Measurements from ENCODE around the gene SYCP2L.
"Not testable (repeated sequence)": the region's sequence is repeated elsewhere in the genome, so short reads cannot be mapped to it uniquely, and the experiment has no call there.

SYCP2L gene

DNA sequence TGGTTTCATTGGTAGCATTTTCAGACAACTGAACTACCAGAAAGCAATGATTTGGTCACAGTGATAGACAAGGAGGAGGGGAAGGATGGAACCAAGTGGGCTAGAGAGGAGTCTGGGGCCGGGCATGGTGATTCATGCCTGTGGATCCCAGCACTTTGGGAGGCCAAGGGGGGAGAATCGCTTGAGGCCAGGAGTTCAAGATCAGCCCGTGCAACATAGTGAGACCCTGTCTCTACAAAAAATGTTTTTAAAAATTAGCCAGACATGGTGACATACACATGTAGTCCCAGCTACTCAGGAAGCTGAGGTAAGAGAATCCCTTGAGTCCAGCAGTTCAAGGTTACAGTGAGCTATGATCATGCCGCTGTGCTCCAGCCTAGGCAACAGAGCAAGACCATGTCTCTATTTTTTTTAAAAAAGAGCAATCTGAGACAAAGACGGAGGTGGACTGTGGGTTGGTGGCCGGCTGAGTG, 70.6 kb downstream of the SYCP2L start:
- no peak for DNase-seq (ENCODE audit: low spot score)

DNA sequence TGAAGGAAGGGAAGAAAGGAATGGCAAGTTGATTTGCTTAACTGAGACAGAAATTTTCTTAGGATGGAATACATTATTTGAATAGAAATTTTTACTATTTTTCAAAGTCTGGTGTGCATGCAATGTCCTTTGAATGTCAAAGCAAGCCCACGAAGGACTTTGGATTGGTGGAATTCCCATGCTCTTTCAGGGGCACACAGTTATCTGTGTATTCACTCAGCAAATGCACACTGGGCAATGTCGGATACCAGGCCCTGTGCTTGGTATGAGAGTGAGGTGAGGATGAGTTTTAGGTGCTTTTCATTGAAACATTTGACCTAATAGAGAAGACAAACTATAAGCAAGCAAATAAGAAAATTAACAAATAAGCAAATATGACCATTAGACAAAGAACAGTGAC, 73.3 kb downstream of the SYCP2L start:
- DNase-seq (ENCODE audit: low spot score) = no peak

DNA sequence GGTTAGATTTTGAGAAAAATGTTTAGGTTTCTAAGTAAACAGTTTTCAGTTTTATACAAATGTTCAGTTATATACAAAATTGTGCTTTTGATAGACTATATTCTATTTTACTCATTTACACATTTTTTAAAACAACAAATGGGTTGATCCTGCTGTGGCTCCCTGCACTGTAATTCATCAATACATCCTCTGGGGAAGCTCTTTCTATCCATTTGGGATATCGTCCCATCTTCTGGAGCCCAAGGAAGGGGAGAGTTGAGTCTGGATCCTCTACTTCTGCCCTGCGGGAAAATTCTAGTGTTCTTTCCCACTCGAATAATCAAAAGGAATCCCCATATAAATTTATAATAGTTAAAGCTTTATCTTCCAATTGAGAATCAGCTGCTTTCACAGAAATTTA, 75.0 kb downstream of the SYCP2L start:
- no peak for DNase-seq (ENCODE audit: low spot score)

DNA sequence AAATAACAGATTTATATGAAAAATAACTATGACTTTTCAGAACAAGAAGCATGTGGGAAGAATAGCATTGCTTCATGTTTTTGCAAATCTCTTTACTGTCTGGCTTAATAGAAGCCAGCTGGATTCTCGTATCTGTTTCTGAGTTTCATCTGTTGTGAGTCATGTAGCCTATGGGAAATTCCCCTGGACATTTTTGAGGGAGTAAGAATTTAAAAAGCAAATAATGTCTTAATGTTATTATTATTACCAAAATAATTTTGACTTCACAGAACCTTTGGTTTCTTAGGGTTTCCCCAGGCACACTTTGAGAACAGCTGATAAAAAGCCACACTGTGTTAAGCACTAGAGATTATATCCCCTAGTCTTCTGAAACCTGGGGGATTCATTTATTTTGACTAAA, 75.8 kb downstream of the SYCP2L start:
- no peak for DNase-seq (ENCODE audit: low spot score)

DNA sequence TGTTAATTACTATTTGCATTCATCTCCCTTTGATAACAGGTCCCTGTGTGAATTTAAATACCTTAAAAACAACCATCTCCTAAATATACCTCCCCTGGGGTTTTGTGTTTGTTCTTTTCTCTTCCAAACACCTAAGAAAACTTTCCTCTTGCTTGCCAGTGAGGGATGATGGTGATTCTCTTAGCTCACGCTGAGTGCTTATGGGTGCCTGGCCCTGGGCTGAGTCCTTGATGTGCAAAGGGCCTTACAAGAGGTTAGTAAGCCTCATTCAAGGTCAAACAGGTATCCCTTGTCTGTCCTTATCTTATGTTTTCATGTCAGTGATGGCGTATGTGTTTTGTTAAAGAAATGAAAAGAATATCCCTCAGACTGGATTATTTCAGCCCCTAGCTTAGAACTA, 76.3 kb downstream of the SYCP2L start:
- no peak for DNase-seq (ENCODE audit: low spot score)

DNA sequence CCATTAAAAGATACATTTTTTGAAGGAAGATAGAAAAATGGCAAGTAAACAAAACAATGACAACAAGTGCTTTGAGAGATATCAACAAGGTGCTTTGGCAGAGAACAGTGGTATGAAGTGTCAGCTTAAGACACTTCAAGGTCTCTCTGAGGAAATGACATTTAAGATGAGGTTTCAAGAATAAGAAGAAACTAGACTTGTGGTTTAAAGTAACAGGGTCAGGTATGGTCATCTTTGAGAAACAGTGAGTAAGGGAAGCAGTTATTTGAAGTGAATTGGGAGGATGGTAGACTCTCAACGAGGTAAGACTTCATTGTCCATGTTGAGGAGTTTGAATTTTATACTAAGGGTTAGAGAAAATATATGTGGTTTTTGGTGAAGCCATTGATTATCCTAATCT, 77.8 kb downstream of the SYCP2L start:
- DNase-seq (ENCODE audit: low spot score) = no peak

DNA sequence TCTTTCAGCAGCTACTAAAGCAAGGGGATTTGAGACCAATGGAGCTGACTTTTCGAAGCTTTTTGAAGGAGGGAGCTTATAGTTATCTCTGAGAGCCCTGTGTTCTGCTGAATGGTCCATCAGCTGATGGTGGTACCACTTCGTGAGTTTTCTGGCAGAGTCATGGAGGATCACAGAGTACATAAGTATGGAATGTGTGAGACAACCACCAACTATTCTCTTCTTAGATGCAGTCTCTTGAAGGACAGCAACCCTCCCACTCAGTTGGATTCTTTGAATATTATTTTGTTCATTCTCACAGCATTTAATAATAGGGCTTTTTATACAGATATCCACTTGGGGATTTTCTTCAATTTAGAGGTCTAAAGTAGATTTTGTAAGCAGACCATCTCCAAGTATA, 81.9 kb downstream of the SYCP2L start:
- DNase-seq (ENCODE audit: low spot score) = no peak

DNA sequence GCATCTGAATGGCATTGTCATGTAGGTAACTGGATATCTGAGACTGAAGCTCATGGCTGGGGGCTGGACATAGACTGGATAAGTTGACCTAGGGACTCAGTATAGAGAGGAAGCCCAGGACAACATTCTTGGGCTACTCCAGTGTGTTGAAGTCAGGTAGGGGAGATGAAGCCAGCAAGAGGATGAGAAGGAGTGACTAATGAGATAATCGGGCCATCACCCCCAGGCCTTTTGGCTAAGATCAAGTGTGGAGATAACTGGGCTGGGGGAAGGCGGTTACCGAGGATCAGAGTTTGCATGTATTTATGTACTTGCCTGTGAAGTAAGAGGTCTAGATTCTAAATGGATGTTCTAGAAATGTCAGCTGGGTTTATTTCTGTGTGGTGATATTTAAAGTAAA, 83.9 kb downstream of the SYCP2L start:
- DNase-seq (ENCODE audit: low spot score) = no peak

DNA sequence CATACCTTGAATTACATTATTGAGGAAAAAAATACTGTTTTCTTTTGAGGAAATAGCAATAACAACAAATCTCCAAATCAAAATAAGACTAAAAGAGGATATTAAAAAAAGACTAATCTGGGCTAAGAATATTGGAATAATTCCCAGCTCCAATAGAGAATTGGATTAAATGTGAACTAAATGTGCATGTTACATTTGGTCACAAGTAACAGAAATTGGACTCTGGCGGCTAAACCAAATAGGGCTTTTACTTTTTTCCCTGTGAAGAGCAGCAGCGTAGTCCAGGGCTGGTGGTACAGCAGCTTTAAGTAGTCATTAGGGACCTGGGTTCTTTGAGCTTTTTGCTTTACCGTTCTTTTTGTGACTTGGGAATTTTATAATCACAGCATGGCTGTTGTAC, 85.3 kb downstream of the SYCP2L start:
- DNase-seq (ENCODE audit: low spot score) = no peak

DNA sequence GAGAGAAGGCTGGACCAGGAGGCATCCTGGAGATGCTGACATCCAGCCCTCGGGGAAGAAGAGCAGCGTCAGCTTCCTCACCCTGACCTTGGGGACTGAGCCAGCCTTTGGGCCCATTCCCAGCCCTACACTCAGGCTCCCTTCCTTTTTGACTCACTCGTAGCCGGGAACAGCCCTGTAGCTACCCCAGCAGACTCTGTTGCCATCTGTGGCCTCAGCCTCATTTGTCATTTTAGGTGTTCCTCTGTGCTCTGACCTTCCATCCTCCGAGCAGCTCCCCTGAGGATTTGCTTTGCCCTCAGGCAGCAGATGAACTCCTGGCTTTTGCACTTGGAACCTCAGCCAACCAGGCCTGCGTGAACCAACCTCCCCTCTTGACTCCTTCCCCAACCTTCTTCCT, 89.7 kb downstream of the SYCP2L start:
- DNase-seq (ENCODE audit: low spot score) = no peak

DNA sequence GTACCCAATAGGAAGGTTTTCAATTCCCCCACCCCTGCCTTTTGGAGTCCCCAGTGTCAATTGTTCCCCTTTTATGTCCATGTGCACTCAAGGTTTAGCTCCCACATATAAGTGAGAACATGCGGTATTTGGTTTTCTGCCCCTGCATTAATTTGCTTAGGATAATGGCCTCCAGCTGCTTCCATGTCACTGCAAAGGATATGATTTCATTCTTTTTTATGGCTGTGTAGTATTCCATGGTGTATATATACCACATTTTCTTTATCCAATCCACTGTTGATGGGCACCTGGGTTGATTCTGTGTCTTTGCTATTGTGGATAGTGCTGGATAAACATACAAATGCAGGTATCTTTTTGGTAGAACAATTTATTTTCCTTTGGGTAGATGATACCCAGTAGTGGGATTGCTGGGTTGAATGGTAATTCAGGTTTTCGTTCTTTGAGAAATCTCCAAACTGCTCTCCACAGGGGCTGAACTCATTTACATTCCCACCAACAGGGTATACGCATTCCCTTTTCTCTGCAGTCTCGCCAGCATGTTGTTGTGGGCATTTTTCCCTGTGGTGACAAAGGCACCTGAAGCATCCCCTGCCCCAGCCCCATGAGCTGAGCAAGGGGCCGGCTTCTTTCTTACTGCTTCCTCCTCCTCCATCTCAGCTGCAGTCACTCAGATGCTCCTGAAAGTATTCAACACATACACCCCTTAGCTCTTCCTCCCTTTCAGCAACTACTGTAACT, 90.5 kb downstream of the SYCP2L start:
- no peak for DNase-seq (ENCODE audit: low spot score)

DNA sequence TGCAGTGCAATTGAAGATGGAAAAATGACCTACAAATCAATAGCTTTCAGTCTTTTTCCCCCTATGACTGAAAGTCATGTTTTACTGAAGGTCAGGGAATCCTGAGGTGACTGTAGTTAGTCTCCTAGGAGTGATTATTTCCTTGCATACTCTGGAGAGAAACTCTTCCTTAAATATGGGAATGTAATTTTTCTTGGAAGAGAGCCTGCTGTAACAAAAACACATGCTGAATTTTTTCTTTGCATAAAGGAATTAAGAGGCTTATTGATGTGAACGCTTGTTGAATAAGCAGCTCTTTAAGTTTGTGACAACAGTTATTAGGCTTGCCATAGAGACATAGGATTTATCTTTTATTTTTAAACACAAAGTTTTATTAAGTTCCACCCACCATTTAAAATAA, 92.8 kb downstream of the SYCP2L start:
- DNase-seq (ENCODE audit: low spot score) = no peak

DNA sequence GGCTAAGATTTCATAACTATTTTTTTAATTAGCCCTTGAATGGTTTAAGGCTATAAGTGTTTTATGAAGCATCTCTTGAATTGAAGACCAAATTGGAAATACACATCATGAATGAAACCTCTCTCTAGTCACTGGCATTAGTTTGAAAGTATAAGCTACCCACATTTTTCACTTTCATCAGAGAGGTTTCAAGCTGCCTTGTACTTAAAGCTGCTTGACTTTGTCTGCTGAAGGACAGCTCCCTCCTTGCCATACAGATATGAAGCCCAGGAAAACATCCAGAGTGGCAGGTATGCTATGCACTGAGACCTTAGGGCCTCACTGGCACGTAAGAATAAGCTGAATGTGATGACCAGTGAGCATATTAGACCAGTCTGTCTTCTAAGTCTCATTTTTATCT, 94.6 kb downstream of the SYCP2L start:
- no peak for DNase-seq (ENCODE audit: low spot score)

DNA sequence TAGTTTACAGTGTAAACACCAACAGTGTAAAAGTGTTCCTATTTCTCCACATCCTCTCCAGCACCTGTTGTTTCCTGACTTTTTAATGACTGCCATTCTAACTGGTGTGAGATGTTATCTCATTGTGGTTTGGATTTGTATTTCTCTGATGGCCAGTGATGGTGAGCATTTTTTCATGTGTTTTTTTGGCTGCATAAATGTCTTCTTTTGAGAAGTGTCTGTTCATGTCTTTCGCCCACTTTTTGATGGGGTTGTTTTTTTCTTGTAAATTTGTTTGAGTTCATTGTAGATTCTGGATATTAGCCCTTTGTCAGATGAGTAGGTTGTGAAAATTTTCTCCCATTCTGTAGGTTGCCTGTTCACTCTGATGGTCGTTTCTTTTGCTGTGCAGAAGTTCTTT, 98.1 kb downstream of the SYCP2L start:
- DNase-seq (ENCODE audit: low spot score) = not testable (repeated sequence)

DNA sequence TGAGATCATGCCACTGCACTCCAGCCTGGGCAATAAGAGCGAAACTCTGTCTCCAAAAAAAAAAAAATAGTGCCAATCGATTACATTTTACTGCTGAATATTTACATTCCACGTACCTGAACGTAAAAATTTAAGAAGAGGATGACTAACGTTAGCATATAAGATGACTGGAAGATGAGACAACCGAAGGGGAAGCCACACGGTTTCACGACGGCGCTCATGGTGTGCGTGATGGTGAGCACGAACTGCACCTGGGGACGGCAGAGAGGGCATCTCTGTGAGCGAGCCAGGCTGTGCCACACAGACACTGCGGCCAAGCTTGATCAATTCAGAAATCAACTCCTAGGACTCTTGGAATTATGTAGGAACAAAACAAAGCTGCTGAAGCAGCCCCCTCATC, 102.7 kb downstream of the SYCP2L start:
- no peak for DNase-seq (ENCODE audit: low spot score)

DNA sequence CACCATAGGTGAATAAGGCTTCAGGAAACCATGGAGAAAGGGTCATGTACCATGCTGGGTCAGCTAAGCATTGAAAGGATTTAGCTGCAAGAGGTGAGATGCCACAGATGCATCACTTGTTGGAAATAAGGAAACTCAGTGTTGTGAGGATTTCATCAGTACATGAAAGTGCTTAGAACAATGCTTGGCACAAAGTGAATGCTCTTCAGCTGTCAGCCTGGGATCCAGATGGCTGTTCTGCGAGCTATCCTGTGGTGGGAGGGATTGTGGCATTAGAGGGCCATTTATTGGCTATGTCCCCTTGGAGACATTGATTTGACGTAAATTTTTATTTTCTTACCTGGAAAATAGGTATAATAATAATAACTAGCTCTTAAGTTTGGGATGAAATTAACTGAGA, 104.3 kb downstream of the SYCP2L start:
- DNase-seq (ENCODE audit: low spot score) = no peak

DNA sequence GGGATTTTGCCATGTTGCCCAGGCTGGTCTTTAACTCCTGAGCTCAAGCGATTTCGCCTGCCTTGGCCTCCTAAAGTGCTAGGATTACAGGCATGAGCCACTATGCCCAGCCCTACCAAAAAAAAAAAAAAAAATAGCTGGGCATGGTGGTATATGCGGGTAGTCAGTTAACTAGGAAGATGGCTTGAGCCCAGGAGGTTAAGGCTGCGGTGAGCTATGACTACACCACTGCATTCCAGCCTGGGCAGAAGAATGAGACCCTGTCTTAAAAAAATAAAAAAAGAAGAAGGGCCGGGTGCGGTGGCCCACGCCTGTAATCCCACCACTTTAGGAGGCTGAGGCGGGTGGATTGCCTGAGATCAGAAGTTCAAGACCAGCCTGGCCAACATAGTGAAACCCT, 107.0 kb downstream of the SYCP2L start:
- DNase-seq (ENCODE audit: low spot score) = no peak

DNA sequence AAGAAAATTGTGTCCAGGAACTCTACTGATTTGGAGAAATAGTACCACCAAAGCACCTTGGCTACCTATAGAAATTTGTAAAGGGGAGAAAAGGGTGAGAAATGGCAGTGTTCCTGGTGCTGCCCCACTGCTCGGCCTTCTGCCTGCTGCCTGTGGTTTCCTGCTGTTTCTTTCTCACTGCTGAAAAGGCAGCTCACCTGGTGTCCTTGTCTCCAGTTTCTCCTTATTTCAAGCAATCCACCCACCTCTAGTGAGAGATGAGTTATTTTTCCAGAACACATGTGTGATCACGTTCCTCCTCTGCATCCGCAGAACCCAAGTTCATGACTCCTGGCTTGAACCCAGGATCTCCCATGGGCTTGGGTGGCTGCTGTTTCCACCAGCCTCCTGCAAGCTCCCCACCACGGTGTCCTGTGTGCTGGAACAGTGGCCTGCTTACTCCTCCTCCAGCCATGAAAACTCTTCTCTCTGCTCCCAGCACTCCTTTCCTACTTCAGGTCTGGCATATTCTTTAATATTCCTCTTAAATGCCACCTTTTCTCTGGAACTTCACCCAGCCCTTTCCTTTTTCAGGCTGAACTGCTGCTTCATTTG, 108.4 kb downstream of the SYCP2L start:
- no peak for DNase-seq (ENCODE audit: low spot score)

DNA sequence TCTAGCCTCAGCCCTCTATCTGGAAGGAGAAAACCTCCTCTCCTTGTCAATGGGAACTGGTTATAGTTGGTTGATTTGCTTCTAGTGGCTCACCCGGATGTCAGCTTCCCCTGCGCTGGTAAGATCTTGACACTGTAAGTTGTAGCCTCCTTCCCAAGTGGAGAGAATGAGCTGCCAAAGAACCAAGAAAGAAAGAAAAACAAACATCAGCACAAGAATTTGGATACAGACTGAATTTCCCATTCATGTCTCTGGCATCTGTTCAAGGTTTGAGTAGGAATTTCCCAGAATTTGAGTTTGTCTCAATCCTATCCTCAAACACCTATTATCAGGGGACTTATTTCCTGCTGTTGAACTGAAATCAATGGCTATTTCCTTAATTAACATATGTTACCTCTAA, 113.1 kb downstream of the SYCP2L start:
- no peak for DNase-seq (ENCODE audit: low spot score)

DNA sequence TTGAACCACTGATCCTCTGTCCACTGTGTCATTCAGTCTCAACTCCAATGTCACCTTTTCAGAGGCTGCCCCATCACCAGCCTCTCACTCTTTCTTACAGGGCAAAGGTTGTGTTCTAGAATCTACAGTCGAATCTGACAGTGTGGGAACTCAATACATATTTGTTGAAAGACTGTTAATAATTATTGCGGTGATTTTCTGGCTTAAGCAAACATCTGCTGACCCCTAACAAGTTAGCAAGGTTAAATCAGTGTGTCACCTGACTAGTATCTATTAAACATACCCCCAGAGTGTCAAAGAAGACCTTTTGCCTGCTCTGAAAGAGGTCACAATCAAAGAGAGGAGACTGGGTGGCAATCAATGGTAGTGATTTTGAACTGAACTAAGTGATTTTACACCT, 115.3 kb downstream of the SYCP2L start:
- no peak for DNase-seq (ENCODE audit: low spot score)

DNA sequence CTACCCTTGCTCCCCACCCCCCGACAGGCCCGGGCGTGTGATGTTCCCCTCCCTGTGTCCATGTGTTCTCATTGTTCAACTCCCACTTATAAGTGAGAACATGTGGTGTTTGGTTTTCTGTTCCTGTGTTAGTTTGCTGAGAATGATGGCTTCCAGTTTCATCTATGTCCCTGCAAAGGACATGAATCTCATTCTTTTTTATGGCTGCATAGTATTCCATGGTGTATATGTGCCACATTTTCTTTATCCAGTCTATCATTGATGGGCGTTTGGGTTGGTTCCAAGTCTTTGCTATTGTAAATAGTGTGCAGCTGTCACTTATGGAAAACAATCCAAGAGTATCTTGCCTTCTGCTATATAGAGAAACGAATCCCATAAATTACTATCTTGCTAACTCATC, 116.4 kb downstream of the SYCP2L start:
- DNase-seq (ENCODE audit: low spot score) = not testable (repeated sequence)

DNA sequence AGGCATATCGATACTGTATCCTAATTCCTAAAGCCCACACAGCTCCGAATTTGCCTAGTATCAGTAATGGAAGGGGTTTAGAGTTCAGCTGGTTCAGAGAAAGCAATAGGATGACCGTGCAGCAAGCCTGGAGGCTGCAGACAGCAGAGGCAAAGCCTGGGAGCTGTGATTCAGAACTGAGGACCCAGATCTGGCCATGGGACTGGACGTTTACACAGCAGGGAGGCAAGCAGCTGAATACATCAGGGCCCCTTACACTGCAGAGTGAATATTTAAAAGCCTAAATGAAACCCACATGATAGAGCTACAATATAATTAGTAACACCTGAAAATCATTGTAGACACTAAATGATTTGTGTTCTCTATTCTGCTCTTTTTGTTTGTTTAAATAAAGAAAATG, 119.2 kb downstream of the SYCP2L start:
- DNase-seq (ENCODE audit: low spot score) = no peak

DNA sequence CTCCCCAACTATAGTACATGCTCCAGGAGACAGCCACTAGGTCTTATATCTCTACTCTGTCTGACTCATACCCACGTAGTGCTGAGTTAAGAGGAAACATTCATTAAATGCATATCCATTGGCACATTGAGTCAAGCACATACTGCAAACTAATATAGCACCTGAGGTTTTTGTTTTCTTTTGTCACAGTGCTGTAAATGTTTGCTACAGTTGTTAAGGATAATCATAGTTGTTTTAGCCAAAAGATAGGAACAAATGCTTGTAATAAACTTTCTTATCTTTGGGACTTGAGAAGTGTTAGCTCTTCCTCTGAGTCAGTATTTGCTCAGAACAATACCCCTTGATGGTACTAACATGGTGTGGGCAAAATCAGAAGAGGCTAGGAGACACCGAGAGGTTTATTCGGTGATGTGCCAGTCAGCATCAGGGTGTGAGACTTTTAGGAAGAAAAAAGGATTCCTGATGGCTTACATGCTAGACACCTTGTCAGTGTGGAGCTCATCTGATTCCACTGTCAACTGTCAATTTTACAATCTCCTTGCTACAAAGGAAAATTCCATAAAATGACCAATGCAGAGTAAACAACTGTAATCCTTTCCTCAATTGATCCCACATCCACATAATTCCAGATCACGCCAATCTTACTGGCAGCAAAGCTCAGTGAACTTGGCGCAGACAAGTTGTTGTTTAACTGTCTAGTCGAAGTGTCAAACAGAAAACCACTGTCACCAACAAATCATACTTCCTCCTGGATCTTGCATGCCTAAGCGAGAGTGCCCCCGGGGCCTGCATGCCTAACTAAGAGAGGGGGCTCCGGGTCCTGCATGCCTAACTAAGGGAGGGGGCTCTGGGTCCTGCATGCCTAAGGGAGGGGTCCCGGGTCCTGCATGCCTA, 121.1 kb downstream of the SYCP2L start:
- no peak for DNase-seq (ENCODE audit: low spot score)

Data from CD4-positive, alpha-beta T cell treated with Interleukin-2 at 100 ng/mL for 4 hours (primary cell).